Stomach (tissue), 9 donors: ENCODE results near the gene AK4. TPM values are rescaled to one million over a fixed set of nuclear protein-coding genes. Genes with fewer than 3 reads are reported as not detected.

Experiments
- DNase-seq, 2 donors: peaks; one replicate each; pipeline versions ENCODE4 v3.0.0 to v3.0.0-alpha.2; 2013 to 2019
- H3K27ac ChIP-seq, 5 donors: fragments of 200-600 bp in 4 of 5; sonication (generic) in 4 of 5; one replicate each; pipeline ENCODE4 v1.5.1; 2013 to 2019; ENCODE audit warnings: mild to moderate bottlenecking in 1 of 5, moderate library complexity in 1 of 5
- H3K27me3 ChIP-seq, 3 donors: fragments of 200-600 bp; sonication (generic); one replicate each; pipeline ENCODE4 v1.5.1; 2017 to 2019; ENCODE audit warnings: mixed run types in 1 of 3
- H3K36me3 ChIP-seq, 4 donors: fragments of 200-600 bp; sonication (generic); 1 replicate in 3 of 4; 2 replicates in 1 of 4; pipeline ENCODE4 v1.5.1; 2016 to 2019
- H3K4me1 ChIP-seq, 4 donors: fragments of 200-600 bp; sonication (generic); one replicate each; pipeline ENCODE4 v1.5.1; 2016 to 2019
- H3K4me3 ChIP-seq, 4 donors: fragments of 200-600 bp; sonication (generic) in 3 of 4; one replicate each; pipeline ENCODE4 v1.5.1; 2016 to 2019; ENCODE audit warnings: mild to moderate bottlenecking in 1 of 4
- H3K9me3 ChIP-seq, 4 donors: fragments of 200-600 bp; sonication (generic); one replicate each; pipeline ENCODE4 v1.5.1; 2016 to 2019
- CTCF ChIP-seq, 7 experiments: fragments of 450-650 bp in 4 of 7; fragments of 200-600 bp in 3 of 7; sonication (generic) in 3 of 7; IDR thresholded peaks; one replicate each; pipeline ENCODE4 v1.5.1; 2016 to 2019; ENCODE audit warnings: antibody characterized with exemption in 7 of 7, control low read depth in 2 of 7, mild to moderate bottlenecking in 1 of 7
- EP300 ChIP-seq: sonication (generic); formaldehyde crosslinking; IDR thresholded peaks from one replicate; pipeline ENCODE4 v1.6.1; 2017; ENCODE audit warnings: antibody characterized with exemption
- POLR2A ChIP-seq, 4 donors: fragments of 450-650 bp; IDR thresholded peaks; one replicate each; pipeline ENCODE4 v1.6.1; 2016; ENCODE audit warnings: antibody characterized with exemption in 4 of 4, control low read depth in 2 of 4, mild to moderate bottlenecking in 1 of 4, moderate library complexity in 1 of 4
- POLR2AphosphoS5 ChIP-seq, 3 donors: sonication (generic); formaldehyde crosslinking; IDR thresholded peaks; one replicate each; pipeline ENCODE4 v1.6.1; 2016; ENCODE audit warnings: antibody characterized with exemption in 3 of 3
- WGBS, 5 donors: extraction: QIAGEN DNeasy Blood & Tissue Kit in 3 of 5; methylation state at CpG; one replicate each; pipeline versions ENCODE4 v1.1.5 to v1.1.7; 2013 to 2018; 5-methylcytosine and 5-hydroxymethylcytosine counted together
- intact Hi-C: fragments of 100-400 bp; cut with DNase I; formaldehyde crosslinking; loops from one replicate; pipeline ENCODE4 v1.15.1; 2023; ENCODE audit warnings: low total_unique reads
- polyA plus RNA-seq, 3 donors: library from polyadenylated mRNA; stranded (reverse); fragments of 200-250 nt; gene quantifications; one replicate each; pipeline ENCODE4 v1.2.3, GENCODE V29; 2013
- total RNA-seq, 5 donors: library from RNA; depleted of rRNA; stranded (reverse); fragments of >200 nt; gene quantifications; one replicate each; pipeline versions ENCODE4 v1.1.0 to v1.2.3, GENCODE V29; 2014 to 2016
- donor health status: healthy with polysubstance abuse.
- donor health status: Bipolar disorder and iron deficiency.
- donor health status: healthy.

Gene AK4
- total and polyA plus RNA-seq, 8 donors = 9.4 to 108 (median 30.4) TPM

DNA sequence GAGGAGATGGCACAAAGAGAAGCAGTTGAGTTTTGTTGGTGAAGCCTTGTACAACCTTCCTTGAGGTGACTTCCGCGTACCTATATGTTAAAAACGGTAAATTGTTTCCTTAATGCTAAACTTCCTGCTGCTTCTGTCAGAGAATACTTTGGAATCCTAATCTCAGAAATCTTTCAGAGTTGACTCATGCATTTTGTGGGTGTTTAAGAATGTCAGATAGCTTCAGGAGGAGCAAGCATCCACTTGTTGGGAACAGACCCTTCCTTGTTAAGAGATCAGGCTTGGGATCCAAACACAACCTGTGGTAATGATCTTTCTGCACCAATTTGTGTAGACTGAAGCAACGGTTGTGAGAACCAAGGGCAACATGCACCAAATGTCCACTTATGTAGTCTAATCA is 29.5 kb downstream of the AK4 start:
- Histone ChIP-seq H3K4me1 (peaks cover 31 to 81% (median 63%) of the 10 kb centered on the region in 4 donors), H3K27ac (peak overlapping the region in 1 of 5 donors; percentile 60), H3K27me3 (no peaks in the 10 kb centered on the region), H3K9me3 (no peaks in the 10 kb centered on the region), H3K4me3 (no peak overlapping the region), H3K36me3 (no peaks in the 10 kb centered on the region)
- DNase-seq = no peak
- no peak for TF ChIP-seq POLR2AphosphoS5 (IDR thresholded peaks at IDR 0.05)
- no peak for TF ChIP-seq POLR2A (IDR thresholded peaks at IDR 0.05)
- no peak for TF ChIP-seq EP300
- TF ChIP-seq CTCF (IDR thresholded peaks at IDR 0.05) = no peak
- 68 to 78% (median 74%) methylated on average over 4 of the region's 4 CpGs for WGBS, 5 donors
- intact Hi-C loops = no loop called here

GRCh38 chr1:65178235-65178634 is 30.2 kb downstream of the AK4 start:
- no peak for TF ChIP-seq POLR2AphosphoS5 (IDR thresholded peaks at IDR 0.05)
- no peak for TF ChIP-seq CTCF (IDR thresholded peaks at IDR 0.05)
- no peak for TF ChIP-seq POLR2A (IDR thresholded peaks at IDR 0.05)
- TF ChIP-seq EP300 = no peak
- H3K4me3 ChIP-seq = no peak overlapping the region
- intact Hi-C loops = no loop called here
- H3K27me3 ChIP-seq = no peaks in the 10 kb centered on the region
- H3K27ac ChIP-seq = peak overlapping the region in 4 of 5 donors; percentile 16 to 60 (median 34)
- peaks cover 35 to 83% (median 63%) of the 10 kb centered on the region in 4 donors for H3K4me1 ChIP-seq
- H3K9me3 ChIP-seq = no peaks in the 10 kb centered on the region
- H3K36me3 ChIP-seq = no peaks in the 10 kb centered on the region
- DNase-seq = peak in 1 of 2 donors; percentile 32
- 30 to 69% (median 55%) methylated on average over 5 of the region's 5 CpGs for WGBS, 5 donors

- intact Hi-C loops = no loop called here
- Histone ChIP-seq H3K4me1 (peaks cover 32 to 76% (median 56%) of the 10 kb centered on the region in 4 donors), H3K4me3 (no peak overlapping the region), H3K27ac (peak overlapping the region in 1 of 5 donors; percentile 60), H3K9me3 (no peaks in the 10 kb centered on the region), H3K36me3 (no peaks in the 10 kb centered on the region), H3K27me3 (no peaks in the 10 kb centered on the region)
- TF ChIP-seq CTCF (IDR thresholded peaks at IDR 0.05) (no peak), POLR2AphosphoS5 (IDR thresholded peaks at IDR 0.05) (no peak), POLR2A (IDR thresholded peaks at IDR 0.05) (no peak), EP300 (no peak)
- DNase-seq = no peak
- 29 to 59% (median 39%) methylated on average over 1 of the region's 1 CpG for WGBS, 5 donors
Observed at GRCh38 chr1:65179148-65179547, 31.1 kb downstream of the AK4 start.

DNA sequence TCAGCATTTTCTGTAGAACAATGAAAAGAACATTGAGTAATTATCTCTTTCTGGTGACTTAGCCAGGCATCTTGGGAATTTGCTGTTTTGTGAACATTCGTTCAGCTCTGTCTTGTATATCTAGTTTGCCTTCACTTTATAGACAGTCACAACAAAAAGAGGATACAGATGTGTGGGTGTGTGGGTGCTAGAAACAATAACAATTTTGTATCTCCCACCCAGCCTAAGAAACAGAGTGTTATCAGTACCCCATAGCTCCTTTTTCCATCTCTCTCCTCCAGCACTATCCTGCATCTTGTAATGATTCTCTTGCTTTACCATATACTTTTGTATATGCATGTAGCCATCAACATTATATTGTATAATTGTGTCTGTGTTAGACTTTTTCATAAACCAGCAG is 33.0 kb downstream of the AK4 start:
- Histone ChIP-seq H3K27ac (peak overlapping the region in 1 of 5 donors; percentile 46), H3K4me1 (peaks cover 16 to 59% (median 44%) of the 10 kb centered on the region in 4 donors), H3K27me3 (no peaks in the 10 kb centered on the region), H3K9me3 (no peaks in the 10 kb centered on the region), H3K4me3 (no peak overlapping the region), H3K36me3 (no peaks in the 10 kb centered on the region)
- TF ChIP-seq CTCF (IDR thresholded peaks at IDR 0.05) (no peak), EP300 (no peak), POLR2AphosphoS5 (IDR thresholded peaks at IDR 0.05) (no peak), POLR2A (IDR thresholded peaks at IDR 0.05) (no peak)
- DNase-seq = no peak
- 35 to 70% (median 56%) methylated on average over 1 of the region's 1 CpG for WGBS, 5 donors
- intact Hi-C loops = no loop called here
